CD4-positive, alpha-beta T cell (primary cell): ENCODE results near the gene CREB1. TPM values are rescaled to one million over a fixed set of nuclear protein-coding genes. Genes with fewer than 3 reads are reported as not detected.

Source experiments
- ATAC-seq: fragments of 200-7000 bp; cut with Tn5 transposase; one replicate; pipeline ENCODE4 v1.10.0; 2022; ENCODE audit warnings: mild to moderate bottlenecking; ENCODE audit not compliant: poor library complexity
- CTCF ChIA-PET: fragments of 350-600 bp; sonication (Branson Sonifier 250); formaldehyde crosslinking; loops from one replicate; lab custom pipeline; 2021; ENCODE audit warnings: antibody characterized with exemption, inconsistent platforms; lab: Charles Lee
- POLR2A ChIA-PET: fragments of 350-600 bp; sonication (Branson Sonifier 250); formaldehyde crosslinking; loops from one replicate; lab custom pipeline; 2021; ENCODE audit warnings: antibody characterized with exemption, inconsistent platforms; lab: Charles Lee
- DNase-seq, 14 experiments: peaks; one replicate each; pipeline ENCODE4 v3.0.0-alpha.2; 2013 to 2020; ENCODE audit warnings: mixed read lengths in 2 of 14
- H3K27ac ChIP-seq, 2 donors: one replicate each; pipeline versions ENCODE4 v1.5.1 to v1.7.0; 2013; ENCODE audit warnings: low read length in 2 of 2, low read depth in 1 of 2, mild to moderate bottlenecking in 1 of 2
- H3K27me3 ChIP-seq, 2 experiments: 1 replicate in 1 of 2; 2 replicates in 1 of 2; pipeline versions ENCODE4 v1.6.1 to v1.7.0; 2013; ENCODE audit warnings: low read length in 2 of 2, control low read depth in 1 of 2, mild to moderate bottlenecking in 1 of 2, moderate library complexity in 1 of 2; ENCODE audit not compliant: insufficient read depth in 2 of 2, control insufficient read depth in 1 of 2
- H3K36me3 ChIP-seq: one replicate; pipeline ENCODE4 v1.6.1; 2013; ENCODE audit warnings: low read length, control low read depth; ENCODE audit not compliant: insufficient read depth
- H3K4me1 ChIP-seq: one replicate; pipeline ENCODE4 v1.6.1; 2013; ENCODE audit warnings: low read length, control low read depth; ENCODE audit not compliant: insufficient read depth
- H3K4me3 ChIP-seq: one replicate; pipeline ENCODE4 v1.5.1; 2013; ENCODE audit warnings: mild to moderate bottlenecking, low read length, moderate library complexity
- H3K9me3 ChIP-seq, 2 experiments: 1 replicate in 1 of 2; 2 replicates in 1 of 2; pipeline versions ENCODE4 v1.6.1 to v1.7.0; 2013; ENCODE audit warnings: low read length in 2 of 2, mild to moderate bottlenecking in 2 of 2, control low read depth in 1 of 2, moderate library complexity in 1 of 2; ENCODE audit not compliant: control insufficient read depth in 1 of 2, insufficient read depth in 1 of 2
- H3K27ac Mint-ChIP-seq: one replicate; pipeline ENCODE4 v1.8.0; 2020; ENCODE audit warnings: mixed read lengths
- H3K27me3 Mint-ChIP-seq: one replicate; pipeline ENCODE4 v1.8.0; 2021; ENCODE audit warnings: mixed read lengths
- H3K36me3 Mint-ChIP-seq: one replicate; pipeline ENCODE4 v1.8.0; 2021; ENCODE audit warnings: low read depth, mixed read lengths
- H3K4me1 Mint-ChIP-seq: one replicate; pipeline ENCODE4 v1.8.0; 2021; ENCODE audit warnings: low read depth, mixed read lengths
- H3K4me3 Mint-ChIP-seq: one replicate; pipeline ENCODE4 v1.8.0; 2020; ENCODE audit warnings: mild to moderate bottlenecking, mixed read lengths
- H3K9me3 Mint-ChIP-seq: one replicate; pipeline ENCODE4 v1.8.0; 2020; ENCODE audit warnings: mixed read lengths
- CTCF ChIP-seq: fragments of 200-600 bp; IDR thresholded peaks from one replicate; pipeline ENCODE4 v1.8.0; 2022; ENCODE audit warnings: antibody characterized with exemption, mild to moderate bottlenecking
- intact Hi-C, 2 experiments: fragments of 100-400 bp; cut with DNase I in 1 of 2; cut with micrococcal nuclease in 1 of 2; formaldehyde crosslinking; loops; one replicate each; pipeline versions ENCODE4 v1.15.1 to v1.9.0; 2023 to 2025; cut with DNase I, micrococcal nuclease
- total RNA-seq, 174 experiments: library from RNA in 2 of 174; stranded (reverse) in 2 of 174; gene quantifications; one replicate each; pipeline ENCODE4 v1.2.3 and lab custom pipeline; 2021 to 2026

CREB1 gene
- total RNA-seq, 2 experiments from 2014 or later, result 62.5 to 67.1 TPM

DNA sequence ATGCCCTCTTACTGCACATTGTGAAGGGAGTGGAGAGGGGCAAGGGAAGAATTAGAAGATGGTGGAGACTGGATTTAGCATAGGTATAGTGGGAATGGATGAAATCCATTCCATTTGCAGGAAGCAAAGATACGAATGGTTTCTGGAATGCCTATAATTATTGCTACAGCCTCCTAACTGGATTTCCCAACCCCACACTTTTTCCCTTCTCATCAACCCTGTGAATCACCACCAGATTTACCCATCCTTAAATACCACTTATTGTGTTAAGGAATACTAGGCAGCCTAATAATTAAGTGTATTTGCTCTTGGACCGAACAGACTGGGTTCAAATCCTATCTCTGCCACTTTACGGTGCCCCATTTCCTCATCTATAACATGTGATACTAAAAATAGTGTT lies 39.3 kb upstream of the CREB1 start:
- H3K9me3 Mint-ChIP-seq, result no peaks in the 10 kb centered on the region
- ChIA-PET CTCF (no interaction called here), POLR2A (no interaction called here)
- DNase-seq, result no peak
- H3K4me1 Mint-ChIP-seq, result no peaks in the 10 kb centered on the region
- no peaks in the 10 kb centered on the region for H3K27me3 Mint-ChIP-seq
- no peak overlapping the region for H3K4me3 ChIP-seq
- no peaks in the 10 kb centered on the region for H3K36me3 ChIP-seq
- H3K36me3 Mint-ChIP-seq, result no peaks in the 10 kb centered on the region
- intact Hi-C loops, result no loop called here
- H3K9me3 ChIP-seq, result no peaks in the 10 kb centered on the region
- no peak for TF ChIP-seq CTCF
- H3K4me3 Mint-ChIP-seq, result no peak overlapping the region
- H3K4me1 ChIP-seq, result no peaks in the 10 kb centered on the region
- no peak for ATAC-seq
- no peak overlapping the region for H3K27ac Mint-ChIP-seq
- H3K27me3 ChIP-seq, result no peaks in the 10 kb centered on the region
- H3K27ac ChIP-seq, result no peak overlapping the region

GRCh38 chr2:207491086-207491485 lies 38.7 kb upstream of the CREB1 start:
- intact Hi-C loops, result no loop called here
- TF ChIP-seq CTCF, result no peak
- no peak overlapping the region for H3K27ac ChIP-seq
- no peak for ATAC-seq
- H3K4me3 ChIP-seq, result no peak overlapping the region
- no peak overlapping the region for H3K4me3 Mint-ChIP-seq
- H3K9me3 ChIP-seq, result no peaks in the 10 kb centered on the region
- H3K27me3 ChIP-seq, result no peaks in the 10 kb centered on the region
- POLR2A ChIA-PET, result no interaction called here
- no peak overlapping the region for H3K27ac Mint-ChIP-seq
- CTCF ChIA-PET, result no interaction called here
- H3K9me3 Mint-ChIP-seq, result no peaks in the 10 kb centered on the region
- no peak for DNase-seq
- H3K4me1 Mint-ChIP-seq, result no peaks in the 10 kb centered on the region
- H3K4me1 ChIP-seq, result no peaks in the 10 kb centered on the region
- H3K27me3 Mint-ChIP-seq, result no peaks in the 10 kb centered on the region
- no peaks in the 10 kb centered on the region for H3K36me3 Mint-ChIP-seq
- H3K36me3 ChIP-seq, result no peaks in the 10 kb centered on the region

GRCh38 chr2:207491956-207492355 lies 37.8 kb upstream of the CREB1 start:
- Histone ChIP-seq H3K27me3 (no peaks in the 10 kb centered on the region), H3K4me3 (no peak overlapping the region)

More at GRCh38 chr2:207491956-207492355, 37.8 kb upstream of the CREB1 start:
- Mint-ChIP-seq H3K4me3 (no peak overlapping the region), H3K27ac (no peak overlapping the region), H3K9me3 (no peaks in the 10 kb centered on the region), H3K4me1 (no peaks in the 10 kb centered on the region), H3K36me3 (no peaks in the 10 kb centered on the region), H3K27me3 (no peaks in the 10 kb centered on the region)
- Histone ChIP-seq H3K27ac (no peak overlapping the region), H3K9me3 (no peaks in the 10 kb centered on the region), H3K36me3 (no peaks in the 10 kb centered on the region), H3K4me1 (no peaks in the 10 kb centered on the region)
- ChIA-PET CTCF (no interaction called here), POLR2A (no interaction called here)
- ATAC-seq (no peak), DNase-seq (no peak)
- TF ChIP-seq CTCF, result no peak
- intact Hi-C loops, result no loop called here
